Measurements from ENCODE around the gene BACH2. TPM values are rescaled to one million over a fixed set of nuclear protein-coding genes. Genes with fewer than 3 reads are reported as not detected.

Gene BACH2
- total and polyA plus RNA-seq, 2 experiments from 2014 or later, result 1.6 to 5.7 TPM

DNA sequence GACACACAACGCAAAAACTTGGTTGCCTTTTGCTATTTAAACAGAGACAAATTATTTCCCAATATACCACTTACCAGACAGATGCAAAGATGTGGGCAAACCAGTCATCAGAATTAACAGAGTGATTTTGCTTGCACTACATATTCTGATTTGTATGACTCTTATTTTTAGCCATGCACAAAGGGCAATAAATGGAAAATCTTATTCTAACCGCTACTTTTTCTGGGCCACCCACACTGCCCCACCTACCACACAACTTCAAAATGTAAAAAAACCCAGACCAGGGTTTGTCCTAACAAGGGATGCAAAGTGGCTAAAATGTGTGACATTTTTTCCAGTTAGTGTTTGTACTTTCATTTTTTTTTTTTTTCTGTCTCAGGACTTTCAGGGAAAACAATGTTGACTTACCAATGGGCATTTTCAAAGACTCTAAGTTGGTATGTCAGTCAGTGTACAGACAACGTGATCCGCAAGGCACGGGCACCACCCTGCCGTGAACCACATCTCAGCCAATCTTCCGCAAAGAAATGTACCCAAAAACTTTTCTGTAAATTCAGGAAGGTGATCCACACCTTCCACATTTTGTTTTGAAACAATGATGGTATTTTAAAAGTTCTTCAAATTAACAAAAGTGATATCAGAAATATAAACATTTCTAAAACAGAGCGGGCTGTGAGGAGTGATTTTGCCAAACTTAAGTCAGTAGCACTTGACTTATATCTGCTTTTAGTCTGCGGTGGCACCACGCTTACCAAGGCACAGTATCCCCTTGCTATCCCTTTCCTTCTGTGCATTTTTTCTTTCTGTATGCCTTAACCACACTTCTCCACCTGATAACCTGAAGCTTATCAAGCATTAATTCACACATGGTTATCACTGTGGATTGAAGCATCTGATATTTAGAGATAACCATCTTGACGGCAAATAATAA is 216.8 kb downstream of the BACH2 start:
- no peaks in the 10 kb centered on the region for H3K36me3 Mint-ChIP-seq (ENCODE audit: low read depth)
- no peak overlapping the region for H3K27ac Mint-ChIP-seq
- no peak overlapping the region for H3K4me2 ChIP-seq
- TF ChIP-seq CREB1 (CRISPR knock-in tag; IDR thresholded peaks at IDR 0.05; ENCODE audit: low read depth) (no peak), POLR2AphosphoS5 (IDR thresholded peaks at IDR 0.05; ENCODE audit: low read depth) (no peak), EZH2 (IDR thresholded peaks at IDR 0.05; ENCODE audit: low read depth, unreplicated experiment) (no peak), EZH2phosphoT487 (IDR thresholded peaks at IDR 0.05; ENCODE audit: unreplicated experiment) (no peak), NANOG (IDR thresholded peaks at IDR 0.05; ENCODE audit: borderline replicate concordance) (no peak), REST (IDR thresholded peaks at IDR 0.05; ENCODE audit: unreplicated experiment) (no peak), JUNB (IDR thresholded peaks at IDR 0.05; ENCODE audit: unreplicated experiment) (no peak), ZNF331 (CRISPR knock-in tag; IDR thresholded peaks at IDR 0.05; ENCODE audit: low read depth) (no peak)
- TF ChIP-seq, protein P1, sequence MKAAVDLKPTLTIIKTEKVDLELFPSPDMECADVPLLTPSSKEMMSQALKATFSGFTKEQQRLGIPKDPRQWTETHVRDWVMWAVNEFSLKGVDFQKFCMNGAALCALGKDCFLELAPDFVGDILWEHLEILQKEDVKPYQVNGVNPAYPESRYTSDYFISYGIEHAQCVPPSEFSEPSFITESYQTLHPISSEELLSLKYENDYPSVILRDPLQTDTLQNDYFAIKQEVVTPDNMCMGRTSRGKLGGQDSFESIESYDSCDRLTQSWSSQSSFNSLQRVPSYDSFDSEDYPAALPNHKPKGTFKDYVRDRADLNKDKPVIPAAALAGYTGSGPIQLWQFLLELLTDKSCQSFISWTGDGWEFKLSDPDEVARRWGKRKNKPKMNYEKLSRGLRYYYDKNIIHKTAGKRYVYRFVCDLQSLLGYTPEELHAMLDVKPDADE (IDR thresholded peaks at IDR 0.05), result no peak
- TF ChIP-seq, protein P2, sequence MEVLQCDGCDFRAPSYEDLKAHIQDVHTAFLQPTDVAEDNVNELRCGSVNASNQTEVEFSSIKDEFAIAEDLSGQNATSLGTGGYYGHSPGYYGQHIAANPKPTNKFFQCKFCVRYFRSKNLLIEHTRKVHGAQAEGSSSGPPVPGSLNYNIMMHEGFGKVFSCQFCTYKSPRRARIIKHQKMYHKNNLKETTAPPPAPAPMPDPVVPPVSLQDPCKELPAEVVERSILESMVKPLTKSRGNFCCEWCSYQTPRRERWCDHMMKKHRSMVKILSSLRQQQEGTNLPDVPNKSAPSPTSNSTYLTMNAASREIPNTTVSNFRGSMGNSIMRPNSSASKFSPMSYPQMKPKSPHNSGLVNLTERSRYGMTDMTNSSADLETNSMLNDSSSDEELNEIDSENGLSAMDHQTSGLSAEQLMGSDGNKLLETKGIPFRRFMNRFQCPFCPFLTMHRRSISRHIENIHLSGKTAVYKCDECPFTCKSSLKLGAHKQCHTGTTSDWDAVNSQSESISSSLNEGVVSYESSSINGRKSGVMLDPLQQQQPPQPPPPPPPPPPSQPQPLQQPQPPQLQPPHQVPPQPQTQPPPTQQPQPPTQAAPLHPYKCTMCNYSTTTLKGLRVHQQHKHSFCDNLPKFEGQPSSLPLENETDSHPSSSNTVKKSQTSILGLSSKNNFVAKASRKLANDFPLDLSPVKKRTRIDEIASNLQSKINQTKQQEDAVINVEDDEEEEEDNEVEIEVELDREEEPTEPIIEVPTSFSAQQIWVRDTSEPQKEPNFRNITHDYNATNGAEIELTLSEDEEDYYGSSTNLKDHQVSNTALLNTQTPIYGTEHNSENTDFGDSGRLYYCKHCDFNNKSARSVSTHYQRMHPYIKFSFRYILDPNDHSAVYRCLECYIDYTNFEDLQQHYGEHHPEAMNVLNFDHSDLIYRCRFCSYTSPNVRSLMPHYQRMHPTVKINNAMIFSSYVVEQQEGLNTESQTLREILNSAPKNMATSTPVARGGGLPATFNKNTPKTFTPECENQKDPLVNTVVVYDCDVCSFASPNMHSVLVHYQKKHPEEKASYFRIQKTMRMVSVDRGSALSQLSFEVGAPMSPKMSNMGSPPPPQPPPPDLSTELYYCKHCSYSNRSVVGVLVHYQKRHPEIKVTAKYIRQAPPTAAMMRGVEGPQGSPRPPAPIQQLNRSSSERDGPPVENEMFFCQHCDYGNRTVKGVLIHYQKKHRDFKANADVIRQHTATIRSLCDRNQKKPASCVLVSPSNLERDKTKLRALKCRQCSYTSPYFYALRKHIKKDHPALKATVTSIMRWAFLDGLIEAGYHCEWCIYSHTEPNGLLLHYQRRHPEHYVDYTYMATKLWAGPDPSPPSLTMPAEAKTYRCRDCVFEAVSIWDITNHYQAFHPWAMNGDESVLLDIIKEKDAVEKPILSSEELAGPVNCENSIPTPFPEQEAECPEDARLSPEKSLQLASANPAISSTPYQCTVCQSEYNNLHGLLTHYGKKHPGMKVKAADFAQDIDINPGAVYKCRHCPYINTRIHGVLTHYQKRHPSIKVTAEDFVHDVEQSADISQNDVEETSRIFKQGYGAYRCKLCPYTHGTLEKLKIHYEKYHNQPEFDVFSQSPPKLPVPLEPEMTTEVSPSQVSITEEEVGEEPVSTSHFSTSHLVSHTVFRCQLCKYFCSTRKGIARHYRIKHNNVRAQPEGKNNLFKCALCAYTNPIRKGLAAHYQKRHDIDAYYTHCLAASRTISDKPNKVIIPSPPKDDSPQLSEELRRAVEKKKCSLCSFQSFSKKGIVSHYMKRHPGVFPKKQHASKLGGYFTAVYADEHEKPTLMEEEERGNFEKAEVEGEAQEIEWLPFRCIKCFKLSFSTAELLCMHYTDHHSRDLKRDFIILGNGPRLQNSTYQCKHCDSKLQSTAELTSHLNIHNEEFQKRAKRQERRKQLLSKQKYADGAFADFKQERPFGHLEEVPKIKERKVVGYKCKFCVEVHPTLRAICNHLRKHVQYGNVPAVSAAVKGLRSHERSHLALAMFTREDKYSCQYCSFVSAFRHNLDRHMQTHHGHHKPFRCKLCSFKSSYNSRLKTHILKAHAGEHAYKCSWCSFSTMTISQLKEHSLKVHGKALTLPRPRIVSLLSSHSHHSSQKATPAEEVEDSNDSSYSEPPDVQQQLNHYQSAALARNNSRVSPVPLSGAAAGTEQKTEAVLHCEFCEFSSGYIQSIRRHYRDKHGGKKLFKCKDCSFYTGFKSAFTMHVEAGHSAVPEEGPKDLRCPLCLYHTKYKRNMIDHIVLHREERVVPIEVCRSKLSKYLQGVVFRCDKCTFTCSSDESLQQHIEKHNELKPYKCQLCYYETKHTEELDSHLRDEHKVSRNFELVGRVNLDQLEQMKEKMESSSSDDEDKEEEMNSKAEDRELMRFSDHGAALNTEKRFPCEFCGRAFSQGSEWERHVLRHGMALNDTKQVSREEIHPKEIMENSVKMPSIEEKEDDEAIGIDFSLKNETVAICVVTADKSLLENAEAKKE (CRISPR knock-in tag; IDR thresholded peaks at IDR 0.05), result no peak
- no peak overlapping the region for H2AFZ ChIP-seq
- ATAC-seq (no peak), DNase-seq (ENCODE audit: low spot score) (no peak)
- H3K79me2 ChIP-seq (replicated peaks; ENCODE audit: insufficient read depth), result no peaks in the 10 kb centered on the region
- no peaks in the 10 kb centered on the region for H3K9me3 Mint-ChIP-seq
- H3K27me3 ChIP-seq (ENCODE audit: insufficient read depth), result no peaks in the 10 kb centered on the region
- no peaks in the 10 kb centered on the region for H3K9me2 ChIP-seq (ENCODE audit: insufficient read depth)
- no peaks in the 10 kb centered on the region; the same call in 2 of the 3 replicates for H3K4me1 Mint-ChIP-seq
- H3K4me1 ChIP-seq (ENCODE audit: insufficient read depth), result no peaks in the 10 kb centered on the region
- no peaks in the 10 kb centered on the region for H3F3A ChIP-seq (replicated peaks; ENCODE audit: low read depth)
- H3K27me3 Mint-ChIP-seq (ENCODE audit: insufficient read depth, low read depth, poor library complexity), result no peaks in the 10 kb centered on the region
- H3K4me3 ChIP-seq, result no peak overlapping the region
- H3K36me3 ChIP-seq (ENCODE audit: insufficient read depth), result no peaks in the 10 kb centered on the region
- H3K27ac ChIP-seq (ENCODE audit: low read depth), result no peak overlapping the region
- no peak overlapping the region for H3K4me3 Mint-ChIP-seq
- H4K20me1 ChIP-seq (replicated peaks; ENCODE audit: insufficient read depth), result no peaks in the 10 kb centered on the region

Measured in GM23338 (cell line).